HCT116 (cell line): ENCODE data around the gene OIT3. TPM values are rescaled to one million over a fixed set of nuclear protein-coding genes. Genes with fewer than 3 reads are reported as not detected.

Source experiments
- ATAC-seq: fragments of 200-7000 bp; cut with Tn5 transposase; 2 replicates; pipeline ENCODE4 v1.9.1; 2020; ENCODE audit warnings: mild to moderate bottlenecking, moderate library complexity
- BruUV-seq: library from RNA; stranded (reverse); fragments of 400-500 nt; replicated peaks from 2 replicates; lab custom pipeline; 2021; lab: Mats Ljungman, UMichigan
- CTCF ChIA-PET: fragments of 300-600 bp; sonication (Branson Sonifier 250); formaldehyde crosslinking; loops from one replicate; lab custom pipeline; 2021; ENCODE audit warnings: antibody characterized with exemption; lab: Charles Lee
- POLR2A ChIA-PET: fragments of 300-600, 350-600 bp; sonication (Branson Sonifier 250); formaldehyde crosslinking; loops from one replicate; lab custom pipeline; 2021; ENCODE audit warnings: antibody characterized with exemption; lab: Charles Lee
- RAD21 ChIA-PET, 2 experiments: fragments of 300-600 bp; sonication (Branson Sonifier 250); formaldehyde crosslinking; loops; one replicate each; lab custom pipeline; 2023; ENCODE audit warnings: low total read pairs in 2 of 2; ENCODE audit not compliant: uncharacterized antibody in 2 of 2, unreplicated experiment in 2 of 2, low non-redundant PET in 1 of 2; lab: Charles Lee
- DNase-seq: peaks from one replicate; pipeline ENCODE4 v3.0.0-alpha.2; 2010; ENCODE audit warnings: low read depth, low spot score
- H2AFZ ChIP-seq: fragments of 200-600 bp; shearing (Covaris generic), sonication (generic); 2 replicates; pipeline ENCODE4 v1.6.1; 2017; ENCODE audit warnings: low read depth, mixed run types, mixed read lengths, antibody characterized with exemption, low read length; ENCODE audit not compliant: poor library complexity, severe bottlenecking
- H3K27ac ChIP-seq: 2 replicates; pipeline ENCODE4 v1.5.1; 2012; ENCODE audit warnings: low read depth, low read length
- H3K27me3 ChIP-seq: fragments of 200-600 bp; sonication (generic); 2 replicates; pipeline ENCODE4 v1.6.1; 2016; ENCODE audit warnings: mixed run types, low read length, mixed read lengths; ENCODE audit not compliant: insufficient read depth
- H3K36me3 ChIP-seq, 2 experiments: fragments of 200-500 bp in 1 of 2; fragments of 200-600 bp in 1 of 2; sonication (Bioruptor generic) in 1 of 2; sonication (generic) in 1 of 2; 2 replicates each; pipeline versions ENCODE4 v1.5.1 to v1.6.1; 2014 to 2016; ENCODE audit warnings: low read length in 2 of 2, inconsistent platforms in 1 of 2, mixed read lengths in 1 of 2, mixed run types in 1 of 2; ENCODE audit not compliant: insufficient read depth in 2 of 2, control insufficient read depth in 1 of 2
- H3K4me1 ChIP-seq, 2 experiments: fragments of 200-600 bp in 1 of 2; sonication (generic) in 1 of 2; 2 replicates each; pipeline versions ENCODE4 v1.5.1 to v1.6.1; 2012 to 2017; ENCODE audit warnings: low read length in 2 of 2, inconsistent platforms in 1 of 2, mild to moderate bottlenecking in 1 of 2, mixed read lengths in 1 of 2, mixed run types in 1 of 2, moderate library complexity in 1 of 2; ENCODE audit not compliant: insufficient read depth in 2 of 2, control insufficient read depth in 1 of 2
- H3K4me2 ChIP-seq: fragments of 200-600 bp; sonication (generic); 2 replicates; pipeline ENCODE4 v1.6.1; 2017; ENCODE audit warnings: mixed run types, low read length, mixed read lengths
- H3K4me3 ChIP-seq, 2 experiments: fragments of 200-600 bp in 1 of 2; sonication (generic) in 1 of 2; replicated peaks in 1 of 2; 2 replicates each; pipeline ENCODE4 v1.5.1; 2011 to 2016; ENCODE audit warnings: low read length in 2 of 2, control low read depth in 1 of 2, low read depth in 1 of 2, mild to moderate bottlenecking in 1 of 2, mixed read lengths in 1 of 2, mixed run types in 1 of 2
- H3K79me2 ChIP-seq: fragments of 200-600 bp; sonication (generic); 2 replicates; pipeline ENCODE4 v1.6.1; 2017; ENCODE audit warnings: mild to moderate bottlenecking, mixed run types, low read length, moderate library complexity, mixed read lengths; ENCODE audit not compliant: insufficient read depth
- H3K9ac ChIP-seq: fragments of 200-600 bp; sonication (generic); 2 replicates; pipeline ENCODE4 v1.6.1; 2016; ENCODE audit warnings: low read length, mixed read lengths
- H3K9me2 ChIP-seq: fragments of 200-600 bp; sonication (generic), shearing (Covaris generic); 2 replicates; pipeline ENCODE4 v1.6.1; 2017; ENCODE audit warnings: mixed run types, mild to moderate bottlenecking, moderate library complexity; ENCODE audit not compliant: insufficient read depth
- H3K9me3 ChIP-seq, 2 experiments: fragments of 200-500 bp in 1 of 2; fragments of 200-600 bp in 1 of 2; sonication (Bioruptor generic) in 1 of 2; sonication (generic) in 1 of 2; 2 replicates each; pipeline ENCODE4 v1.6.1; 2014 to 2017; ENCODE audit warnings: low read length in 2 of 2, mixed read lengths in 2 of 2, inconsistent platforms in 1 of 2, low read depth in 1 of 2, mild to moderate bottlenecking in 1 of 2, mixed run types in 1 of 2, moderate library complexity in 1 of 2; ENCODE audit not compliant: control insufficient read depth in 1 of 2, insufficient read depth in 1 of 2
- H4K20me1 ChIP-seq: fragments of 200-600 bp; sonication (generic), shearing (Covaris generic); 2 replicates; pipeline ENCODE4 v1.6.1; 2017; ENCODE audit warnings: mixed run types, mild to moderate bottlenecking, moderate library complexity; ENCODE audit not compliant: insufficient read depth
- CBX3 ChIP-seq: IDR thresholded peaks from 2 replicates; pipeline ENCODE4 v1.6.1; 2012; ENCODE audit warnings: low read depth
- CEBPB ChIP-seq: IDR thresholded peaks from 2 replicates; pipeline ENCODE4 v1.6.1; 2012; ENCODE audit warnings: low read depth
- EZH2 ChIP-seq: fragments of 200-600 bp; sonication (generic); IDR thresholded peaks from 2 replicates; pipeline ENCODE4 v1.6.1; 2017; ENCODE audit warnings: antibody characterized with exemption, mixed run types
- JUND ChIP-seq: IDR thresholded peaks from 2 replicates; pipeline ENCODE4 v1.6.1; 2012
- POLR2AphosphoS5 ChIP-seq: IDR thresholded peaks from 2 replicates; pipeline ENCODE4 v1.6.1; 2011; ENCODE audit warnings: mild to moderate bottlenecking, low read depth, low read length, moderate library complexity
- RAD21 ChIP-seq: IDR thresholded peaks from 2 replicates; pipeline ENCODE4 v1.6.1; 2012; ENCODE audit warnings: low read depth, mild to moderate bottlenecking
- SIN3A ChIP-seq: IDR thresholded peaks from 2 replicates; pipeline ENCODE4 v1.6.1; 2012; ENCODE audit warnings: low read depth
- SP1 ChIP-seq: IDR thresholded peaks from 2 replicates; pipeline ENCODE4 v1.6.1; 2012; ENCODE audit warnings: low read depth
- SRF ChIP-seq: IDR thresholded peaks from 2 replicates; pipeline ENCODE4 v1.6.1; 2012; ENCODE audit warnings: low read depth
- TCF7L2 ChIP-seq: IDR thresholded peaks from 2 replicates; pipeline ENCODE4 v1.7.0; 2011; ENCODE audit warnings: borderline replicate concordance, inconsistent platforms; ENCODE audit not compliant: insufficient read depth, insufficient read length; ENCODE audit errors: extremely low read depth
- YY1 ChIP-seq: IDR thresholded peaks from 2 replicates; pipeline ENCODE4 v1.6.1; 2011; ENCODE audit warnings: low read length, low read depth, moderate library complexity, mild to moderate bottlenecking; ENCODE audit not compliant: insufficient replicate concordance; ENCODE audit errors: extremely low read depth
- ZBTB33 ChIP-seq: IDR thresholded peaks from 2 replicates; pipeline ENCODE4 v1.6.1; 2011; ENCODE audit warnings: mild to moderate bottlenecking, low read length, moderate library complexity; ENCODE audit not compliant: insufficient replicate concordance; ENCODE audit errors: extremely low read depth
- ZFX ChIP-seq: fragments of 450-650 bp; IDR thresholded peaks from 2 replicates; pipeline ENCODE4 v1.6.1; 2017
- intact Hi-C: fragments of 100-400 bp; cut with micrococcal nuclease; formaldehyde crosslinking; loops from 2 replicates; pipeline ENCODE4 v1.10.0; 2022
- total RNA-seq: library from RNA; stranded (reverse); gene quantifications from one replicate; pipeline ENCODE4 v1.2.1, GENCODE V29; 2021; ENCODE audit not compliant: unreplicated experiment
- TF ChIP-seq, protein P1 (sequence below): IDR thresholded peaks from 2 replicates; pipeline ENCODE4 v1.6.1; 2012; ENCODE audit warnings: low read depth
- TF ChIP-seq, protein P2 (sequence below), 3 experiments: fragments of 200-600 bp in 1 of 3; sonication (generic) in 1 of 3; IDR thresholded peaks in 2 of 3; conservative IDR thresholded peaks in 1 of 3; 2 replicates each; pipeline ENCODE4 v1.5.1; 2012 to 2017; ENCODE audit warnings: low read depth in 2 of 3, low read length in 2 of 3, antibody characterized with exemption in 1 of 3, borderline replicate concordance in 1 of 3, control low read depth in 1 of 3, mild to moderate bottlenecking in 1 of 3, mixed read lengths in 1 of 3, mixed run types in 1 of 3, moderate library complexity in 1 of 3; ENCODE audit not compliant: insufficient read depth in 1 of 3
- TF ChIP-seq, protein P3 (sequence below): IDR thresholded peaks from 2 replicates; pipeline ENCODE4 v1.6.1; 2012

Gene OIT3
- total RNA-seq, 1 experiment from 2014 or later: not detected

DNA sequence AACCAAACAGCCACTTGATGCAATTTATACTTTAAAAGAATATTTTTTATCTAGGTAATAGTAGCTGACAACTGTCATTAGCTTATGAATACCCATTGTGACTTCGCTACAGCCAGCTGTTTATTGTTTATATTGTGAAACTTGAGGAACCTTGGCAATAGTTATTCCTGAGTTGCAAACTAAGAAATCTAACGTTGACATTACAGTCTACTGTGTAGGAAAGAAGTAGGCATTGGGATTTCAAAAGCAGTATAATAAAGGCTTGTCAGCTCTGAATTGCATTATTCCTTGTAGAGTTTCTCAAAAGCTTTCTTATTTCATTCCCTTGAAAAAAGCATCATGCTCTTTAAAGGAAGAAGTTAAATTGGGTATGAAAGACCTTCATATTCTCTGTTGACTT lies 42.7 kb upstream of the OIT3 start (continued):
- TF ChIP-seq, protein P1, sequence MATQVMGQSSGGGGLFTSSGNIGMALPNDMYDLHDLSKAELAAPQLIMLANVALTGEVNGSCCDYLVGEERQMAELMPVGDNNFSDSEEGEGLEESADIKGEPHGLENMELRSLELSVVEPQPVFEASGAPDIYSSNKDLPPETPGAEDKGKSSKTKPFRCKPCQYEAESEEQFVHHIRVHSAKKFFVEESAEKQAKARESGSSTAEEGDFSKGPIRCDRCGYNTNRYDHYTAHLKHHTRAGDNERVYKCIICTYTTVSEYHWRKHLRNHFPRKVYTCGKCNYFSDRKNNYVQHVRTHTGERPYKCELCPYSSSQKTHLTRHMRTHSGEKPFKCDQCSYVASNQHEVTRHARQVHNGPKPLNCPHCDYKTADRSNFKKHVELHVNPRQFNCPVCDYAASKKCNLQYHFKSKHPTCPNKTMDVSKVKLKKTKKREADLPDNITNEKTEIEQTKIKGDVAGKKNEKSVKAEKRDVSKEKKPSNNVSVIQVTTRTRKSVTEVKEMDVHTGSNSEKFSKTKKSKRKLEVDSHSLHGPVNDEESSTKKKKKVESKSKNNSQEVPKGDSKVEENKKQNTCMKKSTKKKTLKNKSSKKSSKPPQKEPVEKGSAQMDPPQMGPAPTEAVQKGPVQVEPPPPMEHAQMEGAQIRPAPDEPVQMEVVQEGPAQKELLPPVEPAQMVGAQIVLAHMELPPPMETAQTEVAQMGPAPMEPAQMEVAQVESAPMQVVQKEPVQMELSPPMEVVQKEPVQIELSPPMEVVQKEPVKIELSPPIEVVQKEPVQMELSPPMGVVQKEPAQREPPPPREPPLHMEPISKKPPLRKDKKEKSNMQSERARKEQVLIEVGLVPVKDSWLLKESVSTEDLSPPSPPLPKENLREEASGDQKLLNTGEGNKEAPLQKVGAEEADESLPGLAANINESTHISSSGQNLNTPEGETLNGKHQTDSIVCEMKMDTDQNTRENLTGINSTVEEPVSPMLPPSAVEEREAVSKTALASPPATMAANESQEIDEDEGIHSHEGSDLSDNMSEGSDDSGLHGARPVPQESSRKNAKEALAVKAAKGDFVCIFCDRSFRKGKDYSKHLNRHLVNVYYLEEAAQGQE: no peak
- TF ChIP-seq JUND (no peak), ZBTB33 (no peak), ZFX (no peak), SIN3A (no peak)

GRCh38 chr10:72851509-72851908 lies 42.0 kb upstream of the OIT3 start:
- TF ChIP-seq JUND: no peak
- TF ChIP-seq TCF7L2: no peak
- no peak for TF ChIP-seq SRF
- TF ChIP-seq ZBTB33: no peak
- TF ChIP-seq SP1: no peak
- TF ChIP-seq YY1: no peak
- TF ChIP-seq, protein P2, sequence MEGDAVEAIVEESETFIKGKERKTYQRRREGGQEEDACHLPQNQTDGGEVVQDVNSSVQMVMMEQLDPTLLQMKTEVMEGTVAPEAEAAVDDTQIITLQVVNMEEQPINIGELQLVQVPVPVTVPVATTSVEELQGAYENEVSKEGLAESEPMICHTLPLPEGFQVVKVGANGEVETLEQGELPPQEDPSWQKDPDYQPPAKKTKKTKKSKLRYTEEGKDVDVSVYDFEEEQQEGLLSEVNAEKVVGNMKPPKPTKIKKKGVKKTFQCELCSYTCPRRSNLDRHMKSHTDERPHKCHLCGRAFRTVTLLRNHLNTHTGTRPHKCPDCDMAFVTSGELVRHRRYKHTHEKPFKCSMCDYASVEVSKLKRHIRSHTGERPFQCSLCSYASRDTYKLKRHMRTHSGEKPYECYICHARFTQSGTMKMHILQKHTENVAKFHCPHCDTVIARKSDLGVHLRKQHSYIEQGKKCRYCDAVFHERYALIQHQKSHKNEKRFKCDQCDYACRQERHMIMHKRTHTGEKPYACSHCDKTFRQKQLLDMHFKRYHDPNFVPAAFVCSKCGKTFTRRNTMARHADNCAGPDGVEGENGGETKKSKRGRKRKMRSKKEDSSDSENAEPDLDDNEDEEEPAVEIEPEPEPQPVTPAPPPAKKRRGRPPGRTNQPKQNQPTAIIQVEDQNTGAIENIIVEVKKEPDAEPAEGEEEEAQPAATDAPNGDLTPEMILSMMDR (IDR thresholded peaks at IDR 0.05 in 2 of 3, conservative IDR thresholded peaks at IDR 0.05 in 1 of 3; ENCODE audit: borderline replicate concordance in 1 of 3, insufficient read depth in 1 of 3, low read depth in 2 of 3, low read length in 2 of 3): no peak
- no peak for TF ChIP-seq CBX3
- no peak for TF ChIP-seq POLR2AphosphoS5
- TF ChIP-seq, protein P3, sequence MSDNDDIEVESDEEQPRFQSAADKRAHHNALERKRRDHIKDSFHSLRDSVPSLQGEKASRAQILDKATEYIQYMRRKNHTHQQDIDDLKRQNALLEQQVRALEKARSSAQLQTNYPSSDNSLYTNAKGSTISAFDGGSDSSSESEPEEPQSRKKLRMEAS: no peak
- no peak for TF ChIP-seq RAD21
- TF ChIP-seq ZFX: no peak
- no peak for TF ChIP-seq EZH2
- no peak for TF ChIP-seq CEBPB
- Histone ChIP-seq H4K20me1 (no peaks in the 10 kb centered on the region), H3K4me2 (no peak overlapping the region), H3K9ac (no peak overlapping the region), H3K27me3 (no peaks in the 10 kb centered on the region), H2AFZ (no peak overlapping the region), H3K79me2 (no peaks in the 10 kb centered on the region), H3K4me1 (peaks cover 0 to 10% of the 10 kb centered on the region in 2 experiments; a peak in 2 of 4 replicates), H3K4me3 (no peak overlapping the region), H3K9me3 (no peaks in the 10 kb centered on the region), H3K27ac (no peak overlapping the region), H3K9me2 (no peaks in the 10 kb centered on the region), H3K36me3 (no peaks in the 10 kb centered on the region)
- BruUV-seq: no TSS peak
- ChIA-PET RAD21 (no interaction called here), CTCF (no interaction called here), POLR2A (no interaction called here)
- intact Hi-C loops: no loop called here
- ATAC-seq (no peak), DNase-seq (no peak)
